ENCODE results near the gene TNS4.
"Not testable (repeated sequence)": the region's sequence is repeated elsewhere in the genome, so short reads cannot be mapped to it uniquely, and the experiment has no call there.

The TNS4 gene, protein sequence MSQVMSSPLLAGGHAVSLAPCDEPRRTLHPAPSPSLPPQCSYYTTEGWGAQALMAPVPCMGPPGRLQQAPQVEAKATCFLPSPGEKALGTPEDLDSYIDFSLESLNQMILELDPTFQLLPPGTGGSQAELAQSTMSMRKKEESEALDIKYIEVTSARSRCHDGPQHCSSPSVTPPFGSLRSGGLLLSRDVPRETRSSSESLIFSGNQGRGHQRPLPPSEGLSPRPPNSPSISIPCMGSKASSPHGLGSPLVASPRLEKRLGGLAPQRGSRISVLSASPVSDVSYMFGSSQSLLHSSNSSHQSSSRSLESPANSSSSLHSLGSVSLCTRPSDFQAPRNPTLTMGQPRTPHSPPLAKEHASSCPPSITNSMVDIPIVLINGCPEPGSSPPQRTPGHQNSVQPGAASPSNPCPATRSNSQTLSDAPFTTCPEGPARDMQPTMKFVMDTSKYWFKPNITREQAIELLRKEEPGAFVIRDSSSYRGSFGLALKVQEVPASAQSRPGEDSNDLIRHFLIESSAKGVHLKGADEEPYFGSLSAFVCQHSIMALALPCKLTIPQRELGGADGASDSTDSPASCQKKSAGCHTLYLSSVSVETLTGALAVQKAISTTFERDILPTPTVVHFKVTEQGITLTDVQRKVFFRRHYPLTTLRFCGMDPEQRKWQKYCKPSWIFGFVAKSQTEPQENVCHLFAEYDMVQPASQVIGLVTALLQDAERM

DNA sequence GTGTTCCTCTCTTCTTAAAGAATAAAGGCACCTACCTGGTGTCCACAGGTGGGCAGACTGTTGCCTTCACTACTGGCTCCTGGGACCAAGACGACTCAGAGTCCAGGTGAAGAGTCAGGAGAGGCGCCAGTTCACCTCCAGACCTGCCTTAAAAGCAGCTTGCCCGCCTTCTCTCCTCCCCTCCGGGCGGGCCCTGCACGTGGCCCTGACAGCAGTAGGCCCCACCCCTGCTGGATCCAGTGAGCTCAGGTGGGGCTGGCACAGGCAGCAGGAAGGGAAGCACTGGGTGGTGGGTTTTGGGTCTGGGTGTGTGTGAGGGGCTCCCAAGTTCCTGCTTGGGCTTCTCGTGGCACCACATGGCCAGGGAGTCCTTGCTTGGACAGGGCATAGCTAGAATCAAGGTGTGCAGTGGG lies at the start of gene TNS4:
Gene TNS4, minus strand, starts transcription at position 125 of the 413 bp plus-strand sequence. CDS start 5,198 bp downstream, outside the sequence.
- no peak for DNase-seq

DNA sequence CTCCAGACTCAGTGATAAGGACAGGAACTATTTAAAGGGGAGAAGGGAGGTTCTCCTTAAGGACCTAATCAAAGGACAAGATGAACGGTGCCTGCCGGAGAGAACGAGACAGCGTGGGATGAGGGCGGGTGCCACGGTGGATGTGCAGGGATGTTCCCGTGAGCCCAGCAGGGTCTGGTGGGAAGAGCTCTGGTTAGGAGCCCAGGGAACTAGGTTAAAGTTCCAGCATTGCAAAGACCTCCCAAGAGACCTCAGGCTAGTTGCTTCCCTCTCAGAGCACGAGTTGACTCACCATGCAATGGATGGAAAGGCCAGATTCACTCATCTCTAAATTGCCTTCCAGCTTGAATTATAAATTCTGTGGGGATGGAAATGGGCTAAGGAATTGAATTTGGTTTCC lies 49.2 kb upstream of the TNS4 start:
- DNase-seq = no peak

GRCh38 chr17:40548982-40549685 lies 47.7 kb upstream of the TNS4 start:
- DNase-seq = no peak

DNA sequence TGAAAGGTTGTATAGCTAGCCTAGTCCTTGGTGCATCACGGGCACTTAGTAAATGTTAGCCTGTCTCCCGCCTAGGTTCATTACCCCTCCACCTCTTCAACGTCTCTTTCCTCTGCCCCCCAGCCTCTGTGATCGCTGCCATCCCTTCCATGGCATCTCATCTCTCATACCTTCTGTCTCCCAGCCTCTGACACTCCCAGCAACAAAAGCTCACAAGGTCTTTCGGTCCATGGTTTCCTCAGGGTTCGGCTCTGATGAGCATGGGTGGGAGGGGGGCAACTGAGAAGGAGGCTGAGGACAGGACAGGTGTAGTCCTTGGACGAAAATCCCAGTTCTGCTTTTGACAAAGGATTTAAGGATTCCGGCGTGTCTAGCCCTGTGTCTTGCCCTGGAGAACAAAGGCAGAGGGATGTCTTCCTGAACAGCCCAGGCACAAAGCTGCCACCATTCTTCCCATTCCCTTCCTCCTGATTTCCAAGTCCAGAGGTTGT lies 47.1 kb upstream of the TNS4 start:
- no peak for DNase-seq

DNA sequence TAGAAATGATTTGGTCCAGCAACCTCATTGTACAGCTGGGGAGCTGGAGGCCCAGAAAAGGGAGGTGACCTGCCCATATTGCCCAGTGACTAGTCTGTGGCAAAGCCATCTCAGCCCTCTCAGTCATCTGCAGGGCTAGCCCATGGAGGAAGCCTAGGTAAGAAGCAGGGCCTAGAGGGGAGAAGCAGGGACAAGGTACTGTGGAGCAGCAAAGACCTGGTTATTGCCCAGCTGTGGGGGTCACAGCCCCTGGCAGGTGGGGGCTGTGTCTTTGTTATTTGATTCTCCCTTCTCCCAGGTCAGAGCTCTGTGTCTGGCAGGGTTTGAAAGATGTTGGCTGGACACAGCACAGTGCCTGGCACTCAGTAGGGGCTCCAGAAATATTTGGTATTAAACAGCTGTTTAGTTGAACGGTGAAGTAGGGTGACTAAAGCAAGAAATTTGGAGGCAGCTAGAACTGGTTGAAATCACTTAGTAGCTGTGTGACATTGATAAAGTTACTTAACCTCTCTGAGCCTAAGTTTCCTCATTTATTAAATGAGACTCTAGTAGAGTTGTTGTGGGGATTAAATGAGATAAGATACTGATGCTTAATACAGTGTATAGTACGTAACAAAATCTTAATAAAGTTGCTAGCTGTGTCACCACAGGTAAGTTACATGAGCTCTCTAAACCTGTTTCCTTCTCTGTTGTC lies 46.5 kb upstream of the TNS4 start:
- no peak for DNase-seq

DNA sequence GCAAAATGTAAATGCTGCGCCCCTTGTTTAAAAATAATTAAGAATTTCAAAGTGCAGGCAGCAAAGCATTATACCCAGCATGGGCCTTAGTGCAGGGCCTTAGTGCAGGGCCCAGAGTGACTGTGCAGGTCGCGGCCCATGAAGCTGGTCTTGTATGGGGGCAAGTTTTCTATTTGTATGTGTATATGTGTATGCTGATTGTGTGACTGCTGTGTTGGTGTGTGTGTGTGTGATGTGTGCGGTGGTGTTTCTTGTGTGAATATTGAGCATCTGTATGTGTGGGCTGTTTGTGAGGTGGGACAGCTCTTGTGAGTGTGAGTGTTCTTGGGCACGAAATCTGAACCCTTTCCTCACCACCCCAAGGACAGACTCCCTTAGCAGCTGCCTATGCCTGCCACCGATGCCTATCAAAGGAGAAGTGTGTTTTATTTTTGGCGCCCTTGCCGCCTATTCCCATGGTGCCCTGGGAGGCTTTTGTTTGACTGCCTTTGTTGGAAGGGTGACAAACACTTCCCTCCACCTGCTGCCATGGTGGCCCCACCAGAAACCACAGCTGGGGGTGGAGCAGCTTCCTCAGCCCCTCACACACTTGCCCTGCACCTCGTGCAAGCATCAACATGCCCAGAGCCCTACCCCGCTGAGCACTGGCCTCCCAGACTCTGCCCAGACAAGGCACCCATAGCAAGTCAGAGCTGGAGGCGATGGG lies 45.8 kb upstream of the TNS4 start:
- peak; percentile 94 for DNase-seq

DNA sequence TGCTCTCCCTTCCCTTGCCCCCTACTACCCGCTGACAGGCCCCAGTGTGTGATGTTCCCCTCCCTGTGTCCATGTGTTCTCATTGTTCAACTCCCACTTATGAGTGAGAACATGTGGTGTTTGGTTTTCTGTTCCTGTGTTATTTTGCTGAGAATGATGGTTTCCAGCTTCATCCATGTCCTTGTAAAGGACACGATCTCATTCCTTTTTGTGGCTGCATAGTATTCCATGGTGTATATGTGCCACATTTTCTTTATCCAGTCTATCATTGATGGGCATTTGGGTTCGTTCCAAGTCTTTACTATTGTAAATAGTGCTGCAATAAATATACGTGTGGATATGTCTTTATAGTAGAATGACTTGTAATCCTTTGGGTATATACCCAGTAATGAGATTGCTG lies 45.1 kb upstream of the TNS4 start:
- not testable (repeated sequence) for DNase-seq

- no peak for DNase-seq
Observed at GRCh38 chr17:40545660-40546059, 44.2 kb upstream of the TNS4 start.

DNA sequence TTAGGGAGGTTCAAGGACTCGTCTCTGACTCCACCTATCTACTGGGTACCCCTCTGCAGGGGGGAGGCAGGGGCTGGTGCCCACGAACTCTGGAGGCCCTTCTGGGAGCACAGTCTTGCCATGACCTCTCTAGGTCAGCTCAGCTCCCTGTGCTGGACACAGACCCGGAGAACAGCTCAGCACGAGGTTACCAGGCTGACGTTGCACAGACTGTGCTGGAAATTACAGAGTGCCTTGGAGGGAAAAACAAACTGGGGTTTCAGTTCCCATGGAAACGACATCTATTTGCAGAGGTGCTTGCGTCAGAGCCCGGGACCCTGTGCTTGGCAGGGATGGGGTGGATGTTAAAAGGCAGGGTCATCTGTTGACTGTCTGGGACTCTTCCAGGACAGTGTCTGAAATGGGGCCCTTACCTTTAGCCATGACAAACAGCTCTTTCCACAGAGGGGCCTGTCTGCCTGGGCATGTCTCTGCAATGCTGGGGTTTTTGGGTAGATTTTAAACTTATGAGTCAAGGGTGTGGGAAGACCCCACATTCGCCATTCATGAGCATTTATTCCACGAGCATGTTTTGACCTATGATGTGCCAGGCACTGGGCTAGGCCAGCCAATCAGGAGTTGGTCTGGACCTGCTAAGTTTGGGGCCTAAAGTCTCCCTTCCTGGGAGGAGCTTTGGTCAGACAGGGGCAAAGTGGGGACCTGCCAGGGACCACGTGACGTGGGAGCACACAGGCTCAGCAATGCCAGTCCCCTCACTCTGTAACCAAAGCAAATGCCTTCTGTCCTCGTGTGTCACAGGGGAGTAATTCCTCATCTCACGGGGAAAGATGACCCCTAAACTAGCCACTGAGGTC lies 41.4 kb upstream of the TNS4 start:
- DNase-seq = no peak

- no peak for DNase-seq
Observed at GRCh38 chr17:40541873-40542557, 40.6 kb upstream of the TNS4 start.

DNA sequence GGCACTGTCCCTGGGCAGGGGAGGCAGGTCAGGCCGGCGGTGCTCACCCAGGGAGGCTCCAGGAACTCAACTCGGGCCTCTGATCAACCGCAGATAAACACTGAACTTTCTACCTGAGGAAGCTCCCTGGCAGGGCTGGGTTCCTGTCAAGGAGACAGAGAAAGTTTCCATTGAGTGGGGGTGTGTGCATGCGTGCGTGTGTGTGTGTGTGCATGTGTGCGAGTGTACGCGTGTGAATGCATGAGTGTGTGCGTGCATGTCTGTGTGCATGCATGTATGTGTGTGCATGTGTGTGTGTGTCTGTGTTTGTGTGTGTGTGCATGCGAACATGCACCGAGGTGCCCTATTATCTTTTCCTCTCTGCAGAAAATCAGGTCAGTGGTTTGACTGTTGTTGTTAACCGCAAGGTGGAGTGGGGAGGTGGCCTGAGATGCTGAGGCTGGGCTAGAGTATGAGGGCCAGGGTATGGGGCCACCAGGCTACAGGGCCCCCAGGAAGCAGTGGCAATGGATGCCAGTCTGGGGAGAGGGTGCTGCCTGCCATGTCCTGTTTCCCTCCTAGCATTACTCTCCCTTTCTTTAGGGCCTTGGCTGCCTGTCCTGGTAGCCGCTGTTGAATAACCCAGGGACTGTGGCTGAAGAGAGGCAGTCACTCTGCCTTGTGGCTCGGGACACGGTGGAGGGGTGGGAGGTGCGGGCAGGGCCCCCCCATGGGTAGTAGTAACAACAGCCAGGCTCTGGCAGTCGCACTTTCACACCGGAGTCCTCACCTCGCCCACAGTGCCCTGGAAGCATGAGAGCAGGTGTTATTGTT lies 39.8 kb upstream of the TNS4 start:
- DNase-seq = no peak

DNA sequence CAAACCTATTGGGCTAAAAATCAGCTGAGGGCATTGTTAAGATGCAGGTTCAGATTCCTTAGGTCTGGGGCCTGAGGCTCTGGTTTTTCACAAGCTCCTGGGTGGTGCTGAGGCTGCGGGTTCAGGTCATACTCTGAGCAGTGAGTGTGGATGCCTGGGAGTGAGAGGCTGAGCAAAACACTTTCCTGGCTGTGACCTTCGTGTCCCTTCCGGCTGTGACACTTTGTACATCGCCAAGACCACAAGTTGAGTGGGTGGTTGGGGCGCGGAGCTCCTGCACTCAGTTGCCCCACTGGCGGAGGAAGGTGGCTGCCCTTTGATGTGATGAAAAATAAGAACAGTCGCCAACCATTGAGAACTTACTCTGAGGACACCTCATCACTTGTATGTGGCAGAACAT lies 39.0 kb upstream of the TNS4 start:
- no peak for DNase-seq

DNA sequence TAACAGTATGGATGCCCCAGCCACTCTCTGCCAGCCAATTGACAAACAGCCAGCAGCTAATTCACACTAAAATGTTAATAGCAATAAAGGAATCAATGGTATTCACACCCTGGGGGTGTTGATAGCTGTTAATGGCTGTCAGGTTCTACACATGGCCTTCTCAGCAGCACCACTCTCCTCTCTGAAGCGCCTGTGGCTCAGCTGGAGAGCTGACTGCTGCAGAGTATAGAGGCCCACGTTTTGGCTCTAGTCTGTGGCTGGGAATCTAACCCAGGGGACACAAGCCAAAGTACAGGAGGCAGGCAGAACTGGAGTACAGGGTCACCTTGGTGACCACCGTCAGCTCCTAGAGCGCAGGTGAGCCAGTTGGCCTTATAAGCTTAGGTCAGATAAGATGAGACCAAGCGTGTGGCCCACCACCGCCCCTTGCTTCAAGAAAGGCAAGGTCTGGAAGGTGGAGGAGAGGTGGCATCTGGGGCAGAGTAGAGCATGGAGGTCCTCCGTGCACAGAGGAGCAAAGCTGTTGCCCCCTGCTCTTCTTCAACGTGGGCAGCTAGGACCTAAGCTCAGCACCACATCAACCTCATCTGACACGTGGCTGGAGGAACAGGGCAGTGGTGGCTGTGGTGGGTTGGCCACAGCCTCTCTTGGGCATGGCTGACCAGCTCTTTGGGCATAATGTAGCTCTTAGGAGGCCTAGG lies 38.4 kb upstream of the TNS4 start:
- no peak for DNase-seq

- no peak for DNase-seq
Observed at GRCh38 chr17:40538936-40539705, 37.7 kb upstream of the TNS4 start.

GRCh38 chr17:40538019-40538935 lies 36.9 kb upstream of the TNS4 start:
- DNase-seq = no peak

- no peak for DNase-seq
Observed at GRCh38 chr17:40536295-40537171, 35.1 kb upstream of the TNS4 start.

Data from NCI-H1105 (cell line).